Neuron (in vitro differentiated cells): ENCODE measurements around the gene TMEM117.

Source experiments
- H2AFZ ChIP-seq: one replicate; pipeline ENCODE4 v1.6.1; 2013; ENCODE audit warnings: low read depth, mild to moderate bottlenecking, inconsistent platforms, low read length, moderate library complexity
- H3K27me3 ChIP-seq: one replicate; pipeline ENCODE4 v1.6.1; 2013; ENCODE audit warnings: low read length; ENCODE audit not compliant: insufficient read depth
- H3K36me3 ChIP-seq: one replicate; pipeline ENCODE4 v1.6.1; 2013; ENCODE audit warnings: low read length; ENCODE audit not compliant: insufficient read depth
- H3K4me1 ChIP-seq: one replicate; pipeline ENCODE4 v1.6.1; 2013; ENCODE audit warnings: low read length; ENCODE audit not compliant: insufficient read depth
- H3K4me3 ChIP-seq: 2 replicates; pipeline ENCODE4 v1.5.1; 2013; ENCODE audit warnings: mild to moderate bottlenecking, low read length, moderate library complexity
- H3K9me3 ChIP-seq: one replicate; pipeline ENCODE4 v1.6.1; 2013; ENCODE audit warnings: low read length

Gene TMEM117

GRCh38 chr12:44077294-44077693 is 241.4 kb downstream of the TMEM117 start:
- H2AFZ ChIP-seq: no peak overlapping the region

GRCh38 chr12:44078273-44078672 is 242.4 kb downstream of the TMEM117 start:
- Histone ChIP-seq H2AFZ (no peak overlapping the region), H3K9me3 (no peaks in the 10 kb centered on the region), H3K27me3 (no peaks in the 10 kb centered on the region), H3K4me1 (no peaks in the 10 kb centered on the region), H3K36me3 (no peaks in the 10 kb centered on the region), H3K4me3 (no peak overlapping the region)

More at GRCh38 chr12:44077294-44077693, 241.4 kb downstream of the TMEM117 start:
- no peaks in the 10 kb centered on the region for H3K36me3 ChIP-seq
- H3K27me3 ChIP-seq: no peaks in the 10 kb centered on the region
- H3K4me1 ChIP-seq: peaks cover 2% of the 10 kb centered on the region
- no peak overlapping the region for H3K4me3 ChIP-seq
- no peaks in the 10 kb centered on the region for H3K9me3 ChIP-seq

GRCh38 chr12:44088647-44089046 is 252.8 kb downstream of the TMEM117 start:
- Histone ChIP-seq H3K4me3 (no peak overlapping the region), H3K4me1 (no peaks in the 10 kb centered on the region)

GRCh38 chr12:44091948-44092606 is 256.2 kb downstream of the TMEM117 start:
- H3K27me3 ChIP-seq: no peaks in the 10 kb centered on the region
- H3K4me3 ChIP-seq: no peak overlapping the region
- H3K36me3 ChIP-seq: no peaks in the 10 kb centered on the region
- H3K4me1 ChIP-seq: no peaks in the 10 kb centered on the region
- H2AFZ ChIP-seq: no peak overlapping the region
- H3K9me3 ChIP-seq: no peaks in the 10 kb centered on the region

More at GRCh38 chr12:44088647-44089046, 252.8 kb downstream of the TMEM117 start:
- Histone ChIP-seq H3K27me3 (no peaks in the 10 kb centered on the region), H3K36me3 (no peaks in the 10 kb centered on the region), H2AFZ (no peak overlapping the region), H3K9me3 (no peaks in the 10 kb centered on the region)

- no peak overlapping the region for H3K4me3 ChIP-seq
- H3K27me3 ChIP-seq: no peaks in the 10 kb centered on the region
- H3K4me1 ChIP-seq: no peaks in the 10 kb centered on the region
- no peaks in the 10 kb centered on the region for H3K36me3 ChIP-seq
- no peaks in the 10 kb centered on the region for H3K9me3 ChIP-seq
- H2AFZ ChIP-seq: no peak overlapping the region
Observed at GRCh38 chr12:44098786-44099185, 262.9 kb downstream of the TMEM117 start.

- H3K4me3 ChIP-seq: no peak overlapping the region
- H2AFZ ChIP-seq: no peak overlapping the region
- H3K36me3 ChIP-seq: no peaks in the 10 kb centered on the region
- no peaks in the 10 kb centered on the region for H3K4me1 ChIP-seq
- no peaks in the 10 kb centered on the region for H3K27me3 ChIP-seq
- H3K9me3 ChIP-seq: no peaks in the 10 kb centered on the region
Observed at GRCh38 chr12:44099486-44099885, 263.6 kb downstream of the TMEM117 start.

- no peaks in the 10 kb centered on the region for H3K27me3 ChIP-seq
- H3K4me3 ChIP-seq: no peak overlapping the region
- H2AFZ ChIP-seq: no peak overlapping the region
- no peaks in the 10 kb centered on the region for H3K36me3 ChIP-seq
- H3K9me3 ChIP-seq: no peaks in the 10 kb centered on the region
- H3K4me1 ChIP-seq: no peaks in the 10 kb centered on the region
Observed at GRCh38 chr12:44100264-44100663, 264.4 kb downstream of the TMEM117 start.

GRCh38 chr12:44101475-44101874 is 265.6 kb downstream of the TMEM117 start:
- Histone ChIP-seq H3K27me3 (no peaks in the 10 kb centered on the region), H2AFZ (no peak overlapping the region), H3K9me3 (no peaks in the 10 kb centered on the region), H3K36me3 (no peaks in the 10 kb centered on the region), H3K4me3 (no peak overlapping the region), H3K4me1 (no peaks in the 10 kb centered on the region)

- Histone ChIP-seq H3K9me3 (no peaks in the 10 kb centered on the region), H2AFZ (no peak overlapping the region), H3K27me3 (no peaks in the 10 kb centered on the region), H3K4me3 (no peak overlapping the region), H3K4me1 (no peaks in the 10 kb centered on the region), H3K36me3 (no peaks in the 10 kb centered on the region)
Observed at GRCh38 chr12:44114906-44115305, 279.0 kb downstream of the TMEM117 start.

GRCh38 chr12:44117337-44117736 is 281.5 kb downstream of the TMEM117 start:
- no peak overlapping the region for H3K4me3 ChIP-seq
- H3K36me3 ChIP-seq: no peaks in the 10 kb centered on the region
- H3K4me1 ChIP-seq: no peaks in the 10 kb centered on the region
- no peaks in the 10 kb centered on the region for H3K9me3 ChIP-seq
- no peaks in the 10 kb centered on the region for H3K27me3 ChIP-seq
- no peak overlapping the region for H2AFZ ChIP-seq

- no peak overlapping the region for H2AFZ ChIP-seq
- no peak overlapping the region for H3K4me3 ChIP-seq
- H3K4me1 ChIP-seq: no peaks in the 10 kb centered on the region
- no peaks in the 10 kb centered on the region for H3K9me3 ChIP-seq
- no peaks in the 10 kb centered on the region for H3K36me3 ChIP-seq
- H3K27me3 ChIP-seq: no peaks in the 10 kb centered on the region
Observed at GRCh38 chr12:44118946-44119345, 283.1 kb downstream of the TMEM117 start.

- no peaks in the 10 kb centered on the region for H3K36me3 ChIP-seq
- H3K9me3 ChIP-seq: no peaks in the 10 kb centered on the region
- no peak overlapping the region for H3K4me3 ChIP-seq
- peaks cover 59% of the 10 kb centered on the region for H3K4me1 ChIP-seq
- H3K27me3 ChIP-seq: no peaks in the 10 kb centered on the region
- H2AFZ ChIP-seq: no peak overlapping the region
Observed at GRCh38 chr12:44126806-44127205, 290.9 kb downstream of the TMEM117 start.

GRCh38 chr12:44127966-44128710 is 292.3 kb downstream of the TMEM117 start:
- Histone ChIP-seq H3K27me3 (no peaks in the 10 kb centered on the region), H3K4me1 (peaks cover 61% of the 10 kb centered on the region), H3K4me3 (no peak overlapping the region), H3K9me3 (no peaks in the 10 kb centered on the region), H2AFZ (no peak overlapping the region), H3K36me3 (no peaks in the 10 kb centered on the region)
